Thymus (tissue), 11 donors: ENCODE data around the gene FMN1. TPM values are rescaled to one million over a fixed set of nuclear protein-coding genes. Genes with fewer than 3 reads are reported as not detected.

Experiments
- DNase-seq, 9 donors: peaks; one replicate each; pipeline ENCODE4 v3.0.0-alpha.2; 2013; ENCODE audit warnings: low spot score in 9 of 9, low read depth in 6 of 9, missing footprints in 1 of 9
- H3K27ac ChIP-seq, 2 donors: one replicate each; pipeline ENCODE4 v1.5.1; 2013; ENCODE audit warnings: control low read depth in 1 of 2, low read depth in 1 of 2, low read length in 1 of 2, mild to moderate bottlenecking in 1 of 2, moderate library complexity in 1 of 2
- H3K27me3 ChIP-seq, 2 donors: one replicate each; pipeline ENCODE4 v1.5.1; 2013; ENCODE audit warnings: low read length in 1 of 2; ENCODE audit not compliant: control insufficient read depth in 2 of 2, insufficient read depth in 1 of 2
- H3K36me3 ChIP-seq, 2 donors: one replicate each; pipeline ENCODE4 v1.5.1; 2013; ENCODE audit warnings: low read length in 1 of 2, mild to moderate bottlenecking in 1 of 2, moderate library complexity in 1 of 2; ENCODE audit not compliant: control insufficient read depth in 2 of 2, insufficient read depth in 2 of 2
- H3K4me1 ChIP-seq, 2 donors: one replicate each; pipeline ENCODE4 v1.5.1; 2013; ENCODE audit warnings: low read length in 2 of 2; ENCODE audit not compliant: control insufficient read depth in 2 of 2, insufficient read depth in 2 of 2
- H3K4me3 ChIP-seq, 2 donors: one replicate each; pipeline ENCODE4 v1.5.1; 2013; ENCODE audit warnings: low read length in 2 of 2, control low read depth in 1 of 2, mild to moderate bottlenecking in 1 of 2
- H3K9me3 ChIP-seq, 2 donors: one replicate each; pipeline ENCODE4 v1.5.1; 2013; ENCODE audit warnings: low read length in 1 of 2, mild to moderate bottlenecking in 1 of 2; ENCODE audit not compliant: control insufficient read depth in 2 of 2, insufficient read depth in 1 of 2
- WGBS: extraction: QIAGEN DNeasy Blood & Tissue Kit; methylation state at CpG from one replicate; pipeline ENCODE4 v1.1.7; 2013; 5-methylcytosine and 5-hydroxymethylcytosine counted together
- polyA plus RNA-seq: library from polyadenylated mRNA; stranded (reverse); fragments of 200-250 nt; gene quantifications from one replicate; pipeline ENCODE4 v1.2.3, GENCODE V29; 2013
- total RNA-seq: library from RNA; stranded (reverse); fragments of 120-200 nt; gene quantifications from one replicate; pipeline ENCODE4 v1.2.4, GENCODE V29; 2013
- donor health status: healthy.

Gene FMN1
- total and polyA plus RNA-seq, 2 donors = 2.6 to 24.8 TPM

- Histone ChIP-seq H3K36me3 (no peaks in the 10 kb centered on the region), H3K4me3 (no peak overlapping the region), H3K9me3 (no peaks in the 10 kb centered on the region), H3K27ac (no peak overlapping the region), H3K27me3 (no peaks in the 10 kb centered on the region), H3K4me1 (no peaks in the 10 kb centered on the region)
- no peak for DNase-seq
- 94% methylated on average over 1 of the region's 1 CpG for WGBS
Observed at GRCh38 chr15:32833379-32833821, 361.1 kb downstream of the FMN1 start.

GRCh38 chr15:32831485-32831884 is 363.0 kb downstream of the FMN1 start:
- Histone ChIP-seq H3K27me3 (no peaks in the 10 kb centered on the region), H3K27ac (no peak overlapping the region), H3K4me1 (no peaks in the 10 kb centered on the region), H3K36me3 (no peaks in the 10 kb centered on the region), H3K9me3 (no peaks in the 10 kb centered on the region), H3K4me3 (no peak overlapping the region)
- WGBS = 93% methylated on average over 1 of the region's 1 CpG
- DNase-seq = no peak

- H3K27me3 ChIP-seq = no peaks in the 10 kb centered on the region
- no peaks in the 10 kb centered on the region for H3K4me1 ChIP-seq
- DNase-seq = no peak
- WGBS = 95% methylated on average over 1 of the region's 1 CpG
- H3K27ac ChIP-seq = no peak overlapping the region
- no peaks in the 10 kb centered on the region for H3K9me3 ChIP-seq
- H3K36me3 ChIP-seq = no peaks in the 10 kb centered on the region
- H3K4me3 ChIP-seq = no peak overlapping the region
Observed at GRCh38 chr15:32830241-32830640, 364.3 kb downstream of the FMN1 start.

DNA sequence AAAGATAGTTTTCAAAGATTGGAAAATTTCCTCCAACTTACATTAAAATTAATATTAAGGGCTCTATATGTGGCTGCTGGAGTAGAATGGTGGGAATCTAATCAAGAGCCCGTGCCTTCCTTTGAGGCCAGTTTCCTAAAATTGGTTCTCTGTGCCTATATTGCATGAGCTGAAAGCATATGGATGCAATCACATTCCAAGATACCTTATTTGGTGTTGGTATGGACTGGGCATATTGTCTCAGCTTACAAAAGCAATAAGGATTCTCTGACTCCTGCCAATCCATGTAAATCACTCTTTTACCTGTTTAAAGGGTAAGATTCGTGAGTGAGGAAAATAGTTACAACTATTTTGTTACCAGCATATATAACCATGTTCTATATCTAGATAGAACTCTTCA is 365.1 kb downstream of the FMN1 start:
- Histone ChIP-seq H3K4me3 (no peak overlapping the region), H3K27ac (no peak overlapping the region), H3K9me3 (no peaks in the 10 kb centered on the region), H3K4me1 (no peaks in the 10 kb centered on the region), H3K36me3 (no peaks in the 10 kb centered on the region), H3K27me3 (no peaks in the 10 kb centered on the region)
- DNase-seq = no peak
- WGBS = 95% methylated on average over 2 of the region's 2 CpGs

- no peak for DNase-seq
- H3K27ac ChIP-seq = no peak overlapping the region
- H3K27me3 ChIP-seq = no peaks in the 10 kb centered on the region
- no peaks in the 10 kb centered on the region for H3K4me1 ChIP-seq
- 95% methylated on average over 6 of the region's 6 CpGs for WGBS
- H3K36me3 ChIP-seq = no peaks in the 10 kb centered on the region
- H3K9me3 ChIP-seq = no peaks in the 10 kb centered on the region
- H3K4me3 ChIP-seq = no peak overlapping the region
Observed at GRCh38 chr15:32828507-32829186, 365.9 kb downstream of the FMN1 start.

DNA sequence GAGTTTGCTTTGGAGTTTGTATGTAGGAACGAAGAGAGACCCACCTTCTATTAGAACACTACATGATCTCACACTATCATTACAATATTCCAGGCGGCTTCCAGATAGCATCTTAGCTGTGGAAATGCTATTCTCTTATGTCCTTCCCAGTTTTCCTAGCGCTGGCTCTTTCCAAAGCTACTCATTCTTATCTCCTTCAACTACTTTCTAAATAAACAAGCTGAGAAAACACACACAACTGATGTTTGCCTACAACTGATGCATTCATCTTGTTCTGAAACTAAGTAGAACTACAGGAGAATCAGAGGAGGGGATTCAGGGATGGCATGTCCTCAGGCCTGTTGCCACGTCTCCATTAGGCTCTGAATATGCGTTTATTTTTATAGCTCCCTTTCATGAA is 367.8 kb downstream of the FMN1 start:
- Histone ChIP-seq H3K9me3 (no peaks in the 10 kb centered on the region), H3K4me3 (no peak overlapping the region), H3K27ac (no peak overlapping the region), H3K4me1 (no peaks in the 10 kb centered on the region), H3K27me3 (no peaks in the 10 kb centered on the region), H3K36me3 (no peaks in the 10 kb centered on the region)
- no peak for DNase-seq
- 98% methylated on average over 5 of the region's 5 CpGs for WGBS

DNA sequence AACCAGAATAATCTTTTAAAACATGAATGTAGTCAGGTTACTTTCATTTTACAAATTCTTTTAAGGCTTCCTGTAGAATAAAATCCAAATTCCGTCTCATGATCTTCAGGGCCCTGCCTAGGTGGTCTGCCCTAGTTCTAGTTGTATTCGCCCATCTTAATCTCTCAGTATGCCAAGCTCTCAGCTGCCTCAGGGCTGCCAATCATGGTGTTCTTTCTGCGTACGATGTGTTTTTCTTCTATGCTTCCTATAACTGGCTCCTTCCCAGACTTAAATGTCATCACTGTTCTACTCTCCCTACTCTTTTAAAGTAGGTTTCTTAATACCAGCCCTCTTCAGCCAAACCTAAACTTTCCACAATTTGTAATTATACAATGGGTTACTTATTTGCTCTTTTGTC is 369.3 kb downstream of the FMN1 start:
- Histone ChIP-seq H3K4me1 (no peaks in the 10 kb centered on the region), H3K4me3 (no peak overlapping the region), H3K27ac (no peak overlapping the region), H3K36me3 (no peaks in the 10 kb centered on the region), H3K9me3 (no peaks in the 10 kb centered on the region), H3K27me3 (no peaks in the 10 kb centered on the region)
- DNase-seq = no peak
- 98% methylated on average over 4 of the region's 4 CpGs for WGBS

GRCh38 chr15:32824777-32825176 is 369.7 kb downstream of the FMN1 start:
- no peak for DNase-seq
- Histone ChIP-seq H3K27ac (no peak overlapping the region), H3K9me3 (no peaks in the 10 kb centered on the region), H3K4me1 (no peaks in the 10 kb centered on the region), H3K27me3 (no peaks in the 10 kb centered on the region), H3K36me3 (no peaks in the 10 kb centered on the region), H3K4me3 (no peak overlapping the region)
- 80% methylated on average over 5 of the region's 5 CpGs for WGBS

GRCh38 chr15:32823750-32824149 is 370.8 kb downstream of the FMN1 start:
- Histone ChIP-seq H3K9me3 (no peaks in the 10 kb centered on the region), H3K36me3 (no peaks in the 10 kb centered on the region), H3K27me3 (no peaks in the 10 kb centered on the region), H3K4me1 (no peaks in the 10 kb centered on the region), H3K27ac (no peak overlapping the region), H3K4me3 (no peak overlapping the region)
- 97% methylated on average over 4 of the region's 4 CpGs for WGBS
- no peak for DNase-seq
